Astrocyte of the spinal cord (primary cell): ENCODE results near the gene GNG2.
A peak's percentile ranks its signal among the peaks of the same experiment; 100 is the strongest.

ENCODE experiments used
- DNase-seq: peaks from one replicate; pipeline ENCODE4 v3.0.0; 2011; ENCODE audit warnings: low read depth, low spot score
- H3K4me3 ChIP-seq: 2 replicates; pipeline ENCODE4 v1.5.1; 2011; ENCODE audit warnings: low read depth, mild to moderate bottlenecking, low read length, moderate library complexity
- CTCF ChIP-seq: IDR thresholded peaks from 2 replicates; pipeline ENCODE4 v1.5.1; 2012; ENCODE audit warnings: low read depth, mild to moderate bottlenecking, low read length, inconsistent platforms
- in situ Hi-C: cut with HindIII; loops from 2 replicates; pipeline ENCODE4 v1.10.0; 2017; ENCODE audit warnings: low sequenced_read_pairs

Gene GNG2

DNA sequence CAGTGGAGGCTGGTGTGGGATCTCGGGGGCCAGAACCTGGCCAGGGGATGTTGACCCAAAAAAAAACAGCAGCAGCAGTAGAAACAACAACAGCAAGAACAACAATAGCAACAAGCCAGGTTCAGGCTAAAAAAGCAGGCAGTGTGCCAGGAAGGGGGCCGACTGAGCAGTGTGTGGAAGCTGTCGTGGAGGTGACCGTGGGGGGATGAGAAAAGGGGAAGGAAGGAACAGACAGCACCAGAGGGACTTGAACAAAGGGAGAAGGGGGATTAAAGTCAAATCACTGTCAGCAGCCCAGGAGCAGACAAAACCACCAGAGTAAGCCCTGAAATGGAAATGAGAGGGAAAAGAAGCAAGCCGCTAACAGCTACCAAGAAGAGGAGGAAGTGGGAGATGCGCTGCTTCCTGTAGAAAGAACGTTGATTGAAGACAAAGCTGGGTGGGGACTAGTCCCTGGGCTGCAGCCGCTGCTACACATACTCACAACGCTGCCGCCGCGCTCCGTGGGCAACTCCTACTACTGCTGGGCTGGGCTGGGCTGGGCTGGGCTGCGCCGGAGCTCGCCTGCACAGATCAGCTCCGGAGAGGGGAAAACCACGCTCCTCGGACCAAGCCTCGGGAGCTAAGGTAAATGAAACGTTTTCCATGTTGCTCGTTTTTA lies at the start of gene GNG2:
TSS of gene GNG2 (plus strand) at position 449 of the 661 bp plus-strand sequence. CDS start 90,067 bp downstream, outside the sequence.
- peak; percentile 82 for DNase-seq
- H3K4me3 ChIP-seq: peak within 1 kb of the TSS; percentile 60
- TF ChIP-seq CTCF: no peak
- in situ Hi-C loops: no loop called here

DNA sequence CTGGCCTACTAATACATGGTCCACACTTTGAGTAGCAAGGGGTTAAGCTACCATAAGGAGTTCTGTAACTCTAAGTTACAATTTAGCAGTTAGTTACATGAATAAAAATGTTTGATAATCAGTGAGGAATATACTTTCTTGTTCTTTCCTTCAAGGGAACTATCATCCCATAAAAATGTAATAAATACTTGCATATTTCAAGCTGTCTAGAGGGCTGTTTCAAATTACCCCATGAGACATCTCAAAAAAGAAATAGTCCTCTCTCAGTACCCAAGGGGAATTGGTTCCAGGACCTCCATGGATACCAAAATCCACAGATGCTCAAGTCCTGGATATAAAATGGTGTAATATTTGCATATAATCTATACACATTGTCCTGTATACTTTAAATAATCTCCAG lies 48.7 kb upstream of the GNG2 start:
- in situ Hi-C loops: no loop called here
- no peak for DNase-seq
- no peak for TF ChIP-seq CTCF
- no peak overlapping the region for H3K4me3 ChIP-seq

DNA sequence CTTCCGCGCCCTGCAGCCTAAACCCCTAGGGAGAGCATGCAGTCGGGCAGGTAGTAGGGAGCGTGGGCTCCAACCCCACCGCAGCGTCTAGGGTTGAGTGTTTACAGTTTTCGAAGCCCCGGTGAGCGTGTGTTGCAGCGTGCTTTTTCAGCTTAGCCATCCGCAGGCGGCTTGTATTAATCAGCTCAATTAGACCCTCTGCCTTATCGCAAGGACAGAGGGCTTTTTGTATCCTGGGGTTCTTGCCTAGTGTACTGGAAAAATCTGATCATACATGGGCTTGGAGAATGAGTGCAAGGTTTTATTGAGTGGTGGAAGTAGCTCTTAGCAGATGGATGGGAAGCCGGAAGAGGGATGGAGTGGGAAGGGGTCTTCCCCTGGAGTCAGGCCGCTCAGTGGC lies 44.4 kb upstream of the GNG2 start:
- no peak for DNase-seq
- in situ Hi-C loops: no loop called here
- no peak for TF ChIP-seq CTCF
- no peak overlapping the region for H3K4me3 ChIP-seq

- in situ Hi-C loops: no loop called here
- TF ChIP-seq CTCF: no peak
- DNase-seq: no peak
- no peak overlapping the region for H3K4me3 ChIP-seq
Observed at GRCh38 chr14:51817326-51817725, 43.1 kb upstream of the GNG2 start.

GRCh38 chr14:51818748-51819380 lies 41.5 kb upstream of the GNG2 start:
- in situ Hi-C loops: no loop called here
- no peak overlapping the region for H3K4me3 ChIP-seq
- no peak for TF ChIP-seq CTCF
- no peak for DNase-seq

DNA sequence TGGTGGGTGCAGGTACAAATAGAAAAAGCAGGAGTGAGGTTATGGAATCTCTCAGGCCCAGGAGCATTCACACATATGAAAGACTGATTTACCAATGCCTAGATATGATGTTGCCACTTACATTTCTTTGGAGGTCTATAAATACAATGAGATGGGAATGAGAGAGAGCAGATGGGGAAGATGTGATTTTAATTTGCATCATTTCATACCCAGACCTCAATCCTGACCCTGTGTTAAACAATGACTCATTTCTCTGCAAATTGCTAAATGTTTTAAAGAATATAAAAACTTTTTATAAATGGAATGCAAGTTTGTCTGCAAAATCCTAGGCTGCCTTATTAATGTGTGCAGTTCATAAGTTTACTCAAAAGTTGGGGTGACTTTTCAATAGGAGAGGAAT lies 38.6 kb upstream of the GNG2 start:
- in situ Hi-C loops: no loop called here
- no peak for TF ChIP-seq CTCF
- H3K4me3 ChIP-seq: no peak overlapping the region
- peak; percentile 7 for DNase-seq
